Measurements from ENCODE around the gene CFAP410. TPM values are rescaled to one million over a fixed set of nuclear protein-coding genes. Genes with fewer than 3 reads are reported as not detected.
"Not testable (repeated sequence)": the region's sequence is repeated elsewhere in the genome, so short reads cannot be mapped to it uniquely, and the experiment has no call there.

CFAP410 gene
- total RNA-seq, 1 donor from 2014 or later: 15.2 TPM

GRCh38 chr21:44341726-44342458 lies 2.7 kb upstream of the CFAP410 start:
- H3K27ac Mint-ChIP-seq; H3K27me3 Mint-ChIP-seq (ENCODE audit: low read depth); DNase-seq (ENCODE audit: low spot score); intact Hi-C loops (cut with micrococcal nuclease); H3K36me3 Mint-ChIP-seq (ENCODE audit: low read depth); H3K4me3 Mint-ChIP-seq (ENCODE audit: low read depth); H3K9me3 Mint-ChIP-seq: not testable (repeated sequence)
- H3K4me1 Mint-ChIP-seq (ENCODE audit: low read depth): peaks cover 19% of the 10 kb centered on the region

- Mint-ChIP-seq H3K27me3 (ENCODE audit: low read depth) (no peaks in the 10 kb centered on the region), H3K27ac (peak overlapping the region; percentile 73), H3K36me3 (ENCODE audit: low read depth) (no peaks in the 10 kb centered on the region), H3K9me3 (no peaks in the 10 kb centered on the region), H3K4me1 (ENCODE audit: low read depth) (peaks cover 19% of the 10 kb centered on the region), H3K4me3 (ENCODE audit: low read depth) (peak overlapping the region; percentile 60)
- intact Hi-C loops (cut with micrococcal nuclease): loop anchor here (2.0 to 5.0 kb wide), 2 partner anchors 37 to 479 kb away; partner anchors contain the start of genes PFKL and SUMO3
- DNase-seq (ENCODE audit: low spot score): no peak
These were observed 972 bp downstream of the CFAP410 start for GRCh38 chr21:44337941-44338895.

GRCh38 chr21:44337449-44337848 lies 1.7 kb downstream of the CFAP410 start:
- H3K27me3 Mint-ChIP-seq (ENCODE audit: low read depth): no peaks in the 10 kb centered on the region
- no peaks in the 10 kb centered on the region for H3K36me3 Mint-ChIP-seq (ENCODE audit: low read depth)
- peak overlapping the region; percentile 60 for H3K4me3 Mint-ChIP-seq (ENCODE audit: low read depth)
- peaks cover 19% of the 10 kb centered on the region for H3K4me1 Mint-ChIP-seq (ENCODE audit: low read depth)
- intact Hi-C loops (cut with micrococcal nuclease): loop anchor here (5.0 kb wide), 1 partner anchor 480 kb away; the partner anchor contains the start of gene SUMO3
- no peaks in the 10 kb centered on the region for H3K9me3 Mint-ChIP-seq
- DNase-seq (ENCODE audit: low spot score): no peak
- H3K27ac Mint-ChIP-seq: peak overlapping the region; percentile 73

- peaks cover 13% of the 10 kb centered on the region for H3K4me1 Mint-ChIP-seq (ENCODE audit: low read depth)
These were observed 3.7 kb downstream of the CFAP410 start for GRCh38 chr21:44335266-44336059.

GRCh38 chr21:44334329-44335030 lies 4.7 kb downstream of the CFAP410 start:
- Mint-ChIP-seq H3K4me1 (ENCODE audit: low read depth) (peaks cover 6% of the 10 kb centered on the region), H3K9me3 (no peaks in the 10 kb centered on the region), H3K27ac (no peak overlapping the region), H3K4me3 (ENCODE audit: low read depth) (no peak overlapping the region), H3K36me3 (ENCODE audit: low read depth) (no peaks in the 10 kb centered on the region), H3K27me3 (ENCODE audit: low read depth) (no peaks in the 10 kb centered on the region)
- no peak for DNase-seq (ENCODE audit: low spot score)
- intact Hi-C loops (cut with micrococcal nuclease): loop anchor here (5.0 kb wide), 1 partner anchor 483 kb away; the partner anchor contains the start of gene SUMO3

More at GRCh38 chr21:44335266-44336059, 3.7 kb downstream of the CFAP410 start:
- H3K27me3 Mint-ChIP-seq (ENCODE audit: low read depth): no peaks in the 10 kb centered on the region
- H3K27ac Mint-ChIP-seq: no peak overlapping the region
- intact Hi-C loops (cut with micrococcal nuclease): loop anchor here (5.0 kb wide), 1 partner anchor 482 kb away; the partner anchor contains the start of gene SUMO3
- H3K9me3 Mint-ChIP-seq: no peaks in the 10 kb centered on the region
- H3K36me3 Mint-ChIP-seq (ENCODE audit: low read depth): no peaks in the 10 kb centered on the region
- DNase-seq (ENCODE audit: low spot score): no peak
- no peak overlapping the region for H3K4me3 Mint-ChIP-seq (ENCODE audit: low read depth)

- Mint-ChIP-seq H3K36me3 (ENCODE audit: low read depth) (peaks cover 2% of the 10 kb centered on the region), H3K27ac (no peak overlapping the region), H3K9me3 (no peaks in the 10 kb centered on the region), H3K4me3 (ENCODE audit: low read depth) (no peak overlapping the region), H3K27me3 (ENCODE audit: low read depth) (no peaks in the 10 kb centered on the region), H3K4me1 (ENCODE audit: low read depth) (peaks cover 5% of the 10 kb centered on the region)
- intact Hi-C loops (cut with micrococcal nuclease): no loop called here
- no peak for DNase-seq (ENCODE audit: low spot score)
These were observed 5.5 kb downstream of the CFAP410 start for GRCh38 chr21:44333509-44334328.

GRCh38 chr21:44332965-44333364 lies 6.2 kb downstream of the CFAP410 start:
- no peak for DNase-seq (ENCODE audit: low spot score)
- H3K4me3 Mint-ChIP-seq (ENCODE audit: low read depth): no peak overlapping the region
- no peaks in the 10 kb centered on the region for H3K27me3 Mint-ChIP-seq (ENCODE audit: low read depth)
- H3K36me3 Mint-ChIP-seq (ENCODE audit: low read depth): peaks cover 3% of the 10 kb centered on the region
- intact Hi-C loops (cut with micrococcal nuclease): no loop called here
- H3K4me1 Mint-ChIP-seq (ENCODE audit: low read depth): peaks cover 4% of the 10 kb centered on the region
- H3K9me3 Mint-ChIP-seq: no peaks in the 10 kb centered on the region
- no peak overlapping the region for H3K27ac Mint-ChIP-seq

GRCh38 chr21:44332383-44332782 lies 6.8 kb downstream of the CFAP410 start:
- Mint-ChIP-seq H3K4me1 (ENCODE audit: low read depth) (no peaks in the 10 kb centered on the region), H3K27ac (no peak overlapping the region), H3K36me3 (ENCODE audit: low read depth) (peaks cover 3% of the 10 kb centered on the region), H3K9me3 (no peaks in the 10 kb centered on the region), H3K27me3 (ENCODE audit: low read depth) (no peaks in the 10 kb centered on the region), H3K4me3 (ENCODE audit: low read depth) (no peak overlapping the region)
- intact Hi-C loops (cut with micrococcal nuclease): no loop called here
- no peak for DNase-seq (ENCODE audit: low spot score)

GRCh38 chr21:44331650-44332307 lies 7.4 kb downstream of the CFAP410 start:
- Mint-ChIP-seq H3K27me3 (ENCODE audit: low read depth) (no peaks in the 10 kb centered on the region), H3K4me3 (ENCODE audit: low read depth) (no peak overlapping the region), H3K9me3 (no peaks in the 10 kb centered on the region), H3K27ac (no peak overlapping the region), H3K4me1 (ENCODE audit: low read depth) (no peaks in the 10 kb centered on the region), H3K36me3 (ENCODE audit: low read depth) (peaks cover 6% of the 10 kb centered on the region)
- no peak for DNase-seq (ENCODE audit: low spot score)
- intact Hi-C loops (cut with micrococcal nuclease): no loop called here

- intact Hi-C loops (cut with micrococcal nuclease): no loop called here
These were observed 8.0 kb downstream of the CFAP410 start for GRCh38 chr21:44331209-44331608.

GRCh38 chr21:44330698-44331097 lies 8.5 kb downstream of the CFAP410 start:
- Mint-ChIP-seq H3K27ac (no peak overlapping the region), H3K9me3 (no peaks in the 10 kb centered on the region), H3K36me3 (ENCODE audit: low read depth) (peaks cover 6% of the 10 kb centered on the region), H3K27me3 (ENCODE audit: low read depth) (no peaks in the 10 kb centered on the region), H3K4me1 (ENCODE audit: low read depth) (no peaks in the 10 kb centered on the region), H3K4me3 (ENCODE audit: low read depth) (no peak overlapping the region)
- no peak for DNase-seq (ENCODE audit: low spot score)
- intact Hi-C loops (cut with micrococcal nuclease): no loop called here

More at GRCh38 chr21:44331209-44331608, 8.0 kb downstream of the CFAP410 start:
- Mint-ChIP-seq H3K27me3 (ENCODE audit: low read depth) (no peaks in the 10 kb centered on the region), H3K27ac (no peak overlapping the region), H3K4me3 (ENCODE audit: low read depth) (no peak overlapping the region), H3K4me1 (ENCODE audit: low read depth) (no peaks in the 10 kb centered on the region), H3K9me3 (no peaks in the 10 kb centered on the region), H3K36me3 (ENCODE audit: low read depth) (peaks cover 6% of the 10 kb centered on the region)
- DNase-seq (ENCODE audit: low spot score): no peak

All from activated T-helper 2 cell treated with anti-CD3 and anti-CD28 coated beads, Interferon-gamma antibody, Interleukin-2, Interleukin-4, amounts not matched to agents 10 μg/mL and 5 μg/mL and 100 μg/mL, durations not matched to agents 14 hours and 24 hours and 36 hours (primary cell).